ENCODE measurements around the gene SMOC1. TPM values are rescaled to one million over a fixed set of nuclear protein-coding genes. Genes with fewer than 3 reads are reported as not detected.

Gene SMOC1
- total RNA-seq, 1 experiment from 2014 or later = 0.14 TPM

DNA sequence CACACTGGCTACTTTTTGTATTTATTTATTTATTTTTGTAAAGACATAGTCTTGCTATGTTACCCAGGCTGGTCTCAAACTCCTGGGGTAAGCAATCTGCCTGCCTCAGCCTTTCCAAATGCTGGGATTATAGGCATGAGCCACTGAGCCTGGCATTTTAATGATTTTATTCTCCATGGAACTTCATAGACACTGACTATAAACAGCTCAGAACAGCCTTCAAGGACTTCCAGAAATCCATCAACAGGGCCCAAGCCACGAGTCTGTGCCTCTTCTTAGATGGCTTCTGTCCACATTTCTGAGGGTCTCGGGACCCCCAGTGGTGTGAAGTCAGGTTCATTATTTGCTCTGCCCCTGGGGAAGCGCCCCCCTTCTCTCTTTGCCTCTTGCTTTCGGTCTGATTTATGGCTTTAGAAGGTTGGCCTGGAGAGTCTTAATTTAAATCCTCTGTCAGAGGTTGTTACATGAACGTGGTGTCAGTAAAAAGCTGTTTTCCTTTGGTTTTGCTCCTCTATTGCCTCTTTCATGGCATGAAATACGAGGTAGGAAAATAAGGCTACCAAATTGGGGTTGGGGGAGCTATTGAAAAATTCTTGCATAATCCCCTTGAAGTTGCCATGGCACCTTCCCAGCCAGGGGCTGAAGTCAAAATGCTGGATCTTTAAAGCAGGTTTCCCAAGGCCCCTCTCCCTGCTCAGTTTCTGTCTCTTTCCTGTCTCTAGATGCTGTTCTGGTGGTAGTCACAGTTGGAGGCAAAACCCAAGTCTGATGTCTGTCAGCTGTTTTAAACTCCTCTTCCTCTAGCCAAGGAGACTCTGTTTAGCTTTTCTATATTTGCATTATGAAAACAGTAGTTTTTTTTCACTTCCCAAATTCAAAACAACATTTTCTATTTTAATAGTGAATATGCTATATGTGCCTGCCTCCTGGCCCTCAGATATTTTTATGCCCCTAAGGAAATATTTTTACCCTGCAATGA is 129.4 kb downstream of the SMOC1 start:
- no TSS peak for BruUV-seq (replicated peaks)

DNA sequence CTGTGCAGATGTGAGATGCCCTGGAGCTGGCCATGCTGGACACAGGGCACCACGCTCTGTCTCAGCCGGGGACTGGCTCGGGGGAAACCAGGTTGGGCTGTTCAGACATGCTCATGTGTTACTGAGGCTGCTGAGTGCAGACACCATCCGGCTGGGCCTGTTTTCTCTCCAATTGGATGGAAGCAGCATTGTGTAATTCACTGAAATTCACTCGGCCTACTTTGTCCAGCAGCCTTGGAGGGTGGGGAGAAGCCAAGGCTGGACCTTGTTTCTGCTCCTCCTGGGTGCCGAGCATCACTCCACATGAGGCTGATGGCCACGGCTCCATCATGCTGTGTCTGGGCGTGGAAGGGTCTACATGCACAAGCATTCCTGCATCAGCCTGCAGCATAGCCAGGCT is 130.7 kb downstream of the SMOC1 start:
- no peaks in the 10 kb centered on the region for H3K9me3 ChIP-seq
- no TSS peak for BruUV-seq (replicated peaks)
- no peak overlapping the region for H3K27ac Mint-ChIP-seq (ENCODE audit: unreplicated experiment)
- no peaks in the 10 kb centered on the region for H3K9me3 Mint-ChIP-seq (ENCODE audit: unreplicated experiment)
- no peaks in the 10 kb centered on the region for H3K27me3 Mint-ChIP-seq (ENCODE audit: insufficient read depth, unreplicated experiment)
- H3K4me3 ChIP-seq (ENCODE audit: low read depth, low read length) = no peak overlapping the region
- H3K4me1 ChIP-seq = peaks cover 14% of the 10 kb centered on the region
- TF ChIP-seq, protein P1, sequence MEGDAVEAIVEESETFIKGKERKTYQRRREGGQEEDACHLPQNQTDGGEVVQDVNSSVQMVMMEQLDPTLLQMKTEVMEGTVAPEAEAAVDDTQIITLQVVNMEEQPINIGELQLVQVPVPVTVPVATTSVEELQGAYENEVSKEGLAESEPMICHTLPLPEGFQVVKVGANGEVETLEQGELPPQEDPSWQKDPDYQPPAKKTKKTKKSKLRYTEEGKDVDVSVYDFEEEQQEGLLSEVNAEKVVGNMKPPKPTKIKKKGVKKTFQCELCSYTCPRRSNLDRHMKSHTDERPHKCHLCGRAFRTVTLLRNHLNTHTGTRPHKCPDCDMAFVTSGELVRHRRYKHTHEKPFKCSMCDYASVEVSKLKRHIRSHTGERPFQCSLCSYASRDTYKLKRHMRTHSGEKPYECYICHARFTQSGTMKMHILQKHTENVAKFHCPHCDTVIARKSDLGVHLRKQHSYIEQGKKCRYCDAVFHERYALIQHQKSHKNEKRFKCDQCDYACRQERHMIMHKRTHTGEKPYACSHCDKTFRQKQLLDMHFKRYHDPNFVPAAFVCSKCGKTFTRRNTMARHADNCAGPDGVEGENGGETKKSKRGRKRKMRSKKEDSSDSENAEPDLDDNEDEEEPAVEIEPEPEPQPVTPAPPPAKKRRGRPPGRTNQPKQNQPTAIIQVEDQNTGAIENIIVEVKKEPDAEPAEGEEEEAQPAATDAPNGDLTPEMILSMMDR (IDR thresholded peaks at IDR 0.05; ENCODE audit: insufficient read depth in 1 of 2, low read depth in 1 of 2, low read length in 1 of 2, severe bottlenecking in 1 of 2, unreplicated experiment in 1 of 2) = no peak
- peaks cover 10% of the 10 kb centered on the region for H3K4me1 Mint-ChIP-seq (ENCODE audit: low read depth, unreplicated experiment)
- no peaks in the 10 kb centered on the region for H3K36me3 Mint-ChIP-seq (ENCODE audit: insufficient read depth, unreplicated experiment)
- intact Hi-C loops (cut with micrococcal nuclease; ENCODE audit: unreplicated experiment) = no loop called here
- POLR2A ChIA-PET = no interaction called here
- DNase-seq = no peak
- no peaks in the 10 kb centered on the region for H3K27me3 ChIP-seq (replicated peaks; ENCODE audit: control insufficient read depth, insufficient read depth, low read length)
- H3K4me3 Mint-ChIP-seq (ENCODE audit: unreplicated experiment) = no peak overlapping the region
- H3K36me3 ChIP-seq (ENCODE audit: control insufficient read depth, insufficient read depth, low read length) = no peaks in the 10 kb centered on the region
- CTCF ChIA-PET = no interaction called here

More for the DNA sequence above, 129.4 kb downstream of the SMOC1 start:
- CTCF ChIA-PET = no interaction called here
- H3K4me1 Mint-ChIP-seq (ENCODE audit: low read depth, unreplicated experiment) = peaks cover 16% of the 10 kb centered on the region
- Histone ChIP-seq H3K36me3 (ENCODE audit: control insufficient read depth, insufficient read depth, low read length) (no peaks in the 10 kb centered on the region), H3K4me1 (peaks cover 17% of the 10 kb centered on the region), H3K27me3 (replicated peaks; ENCODE audit: control insufficient read depth, insufficient read depth, low read length) (no peaks in the 10 kb centered on the region), H3K9me3 (no peaks in the 10 kb centered on the region), H3K4me3 (ENCODE audit: low read depth, low read length) (no peak overlapping the region)
- no peaks in the 10 kb centered on the region for H3K9me3 Mint-ChIP-seq (ENCODE audit: unreplicated experiment)
- H3K4me3 Mint-ChIP-seq (ENCODE audit: unreplicated experiment) = no peak overlapping the region
- TF ChIP-seq, protein P1 (IDR thresholded peaks at IDR 0.05; ENCODE audit: insufficient read depth in 1 of 2, low read depth in 1 of 2, low read length in 1 of 2, severe bottlenecking in 1 of 2, unreplicated experiment in 1 of 2) = no peak
- H3K36me3 Mint-ChIP-seq (ENCODE audit: insufficient read depth, unreplicated experiment) = no peaks in the 10 kb centered on the region
- POLR2A ChIA-PET = no interaction called here
- no peak for DNase-seq
- intact Hi-C loops (cut with micrococcal nuclease; ENCODE audit: unreplicated experiment) = no loop called here
- H3K27me3 Mint-ChIP-seq (ENCODE audit: insufficient read depth, unreplicated experiment) = no peaks in the 10 kb centered on the region
- H3K27ac Mint-ChIP-seq (ENCODE audit: unreplicated experiment) = no peak overlapping the region

DNA sequence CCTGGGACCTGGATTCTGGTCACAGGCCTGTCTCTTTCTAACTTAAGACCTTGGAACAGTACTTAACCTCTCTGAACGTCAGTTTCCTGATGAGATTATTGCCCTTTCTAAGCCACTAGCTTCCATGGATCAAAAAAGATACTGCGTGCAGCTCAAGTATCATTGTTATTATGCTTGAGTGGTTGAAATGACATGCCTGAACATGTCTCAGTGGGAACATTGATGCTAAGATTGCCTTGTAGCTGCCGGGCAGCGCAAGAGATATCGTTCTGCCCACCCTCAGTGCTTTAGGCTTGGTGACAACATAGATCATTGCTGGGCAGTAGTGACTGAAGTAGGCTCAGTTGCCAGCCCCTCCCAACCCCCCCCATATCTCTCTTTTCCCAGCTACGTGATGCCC is 131.9 kb downstream of the SMOC1 start:
- H3K27me3 Mint-ChIP-seq (ENCODE audit: insufficient read depth, unreplicated experiment) = no peaks in the 10 kb centered on the region
- H3K4me3 ChIP-seq (ENCODE audit: low read depth, low read length) = no peak overlapping the region
- intact Hi-C loops (cut with micrococcal nuclease; ENCODE audit: unreplicated experiment) = no loop called here
- H3K4me1 Mint-ChIP-seq (ENCODE audit: low read depth, unreplicated experiment) = no peaks in the 10 kb centered on the region
- peaks cover 2% of the 10 kb centered on the region for H3K4me1 ChIP-seq
- no peak for DNase-seq
- BruUV-seq (replicated peaks) = no TSS peak
- no peaks in the 10 kb centered on the region for H3K36me3 Mint-ChIP-seq (ENCODE audit: insufficient read depth, unreplicated experiment)
- no peaks in the 10 kb centered on the region for H3K9me3 ChIP-seq
- no peaks in the 10 kb centered on the region for H3K36me3 ChIP-seq (ENCODE audit: control insufficient read depth, insufficient read depth, low read length)
- TF ChIP-seq, protein P1 (IDR thresholded peaks at IDR 0.05; ENCODE audit: insufficient read depth in 1 of 2, low read depth in 1 of 2, low read length in 1 of 2, severe bottlenecking in 1 of 2, unreplicated experiment in 1 of 2) = no peak
- no peaks in the 10 kb centered on the region for H3K27me3 ChIP-seq (replicated peaks; ENCODE audit: control insufficient read depth, insufficient read depth, low read length)
- no peak overlapping the region for H3K4me3 Mint-ChIP-seq (ENCODE audit: unreplicated experiment)
- CTCF ChIA-PET = no interaction called here
- H3K9me3 Mint-ChIP-seq (ENCODE audit: unreplicated experiment) = no peaks in the 10 kb centered on the region
- H3K27ac Mint-ChIP-seq (ENCODE audit: unreplicated experiment) = no peak overlapping the region
- POLR2A ChIA-PET = no interaction called here

Measured in Caco-2 (cell line).